Measurements from ENCODE around the gene SLC25A33. TPM values are rescaled to one million over a fixed set of nuclear protein-coding genes. Genes with fewer than 3 reads are reported as not detected.

Gene SLC25A33
- total RNA-seq, 1 experiment from 2014 or later, result 9.2 TPM

DNA sequence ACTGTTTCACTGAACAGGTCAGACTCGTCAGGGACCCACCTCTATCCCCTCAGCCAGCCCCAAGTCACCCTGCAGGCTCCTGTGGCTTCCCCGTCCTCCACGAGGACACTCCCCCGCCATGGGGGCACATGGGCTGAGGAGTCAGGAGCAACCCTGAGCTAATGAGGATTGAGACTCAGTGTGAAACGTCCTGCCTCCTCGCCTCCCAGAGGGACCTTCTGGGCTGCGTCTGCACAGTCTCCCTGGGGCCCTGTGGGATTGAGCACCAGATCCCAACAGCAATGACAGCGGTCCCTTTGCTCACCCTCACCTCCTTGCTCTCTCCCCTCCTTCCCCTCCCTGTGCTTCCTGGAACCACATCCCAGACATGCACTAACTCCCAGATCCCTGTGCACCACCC, 18.9 kb upstream of the SLC25A33 start:
- ChIA-PET CTCF (interaction anchor here (1.6 kb wide), 1 partner anchor 25 kb away, joined by 5 read pairs; no protein-coding TSS in a partner anchor), POLR2A (no interaction called here)

GRCh38 chr1:9529190-9529589, 10.1 kb upstream of the SLC25A33 start:
- no peak overlapping the region for H3K27ac Mint-ChIP-seq
- CTCF ChIA-PET, result interaction anchor here (1.1 kb wide), 1 partner anchor 39 kb away, joined by 4 read pairs; no protein-coding TSS in a partner anchor
- no peaks in the 10 kb centered on the region for H3K9me3 Mint-ChIP-seq
- POLR2A ChIA-PET, result no interaction called here
- ATAC-seq (no peak), DNase-seq (ENCODE audit: low spot score) (no peak)
- no peaks in the 10 kb centered on the region for H3K36me3 Mint-ChIP-seq
- H3K4me3 Mint-ChIP-seq, result no peak overlapping the region
- 0 out of 2 replicates have a peak, but pooled peaks cover 4% of the 10 kb centered on the region for H3K4me1 Mint-ChIP-seq
- no peaks in the 10 kb centered on the region; the same call in 1 of the 2 replicates for H3K27me3 Mint-ChIP-seq (ENCODE audit: low read depth)
- TF ChIP-seq ETV6 (CRISPR knock-in tag; IDR thresholded peaks at IDR 0.05) (no peak), AFF4 (CRISPR knock-in tag; IDR thresholded peaks at IDR 0.05; ENCODE audit: borderline replicate concordance) (no peak), ZNF423 (CRISPR knock-in tag; IDR thresholded peaks at IDR 0.05) (no peak), TCF7 (CRISPR knock-in tag; IDR thresholded peaks at IDR 0.05; ENCODE audit: low read depth) (no peak), NR1H2 (CRISPR knock-in tag; IDR thresholded peaks at IDR 0.05) (no peak), ZNF219 (CRISPR knock-in tag; IDR thresholded peaks at IDR 0.05; ENCODE audit: borderline replicate concordance) (no peak), TEAD1 (CRISPR knock-in tag; IDR thresholded peaks at IDR 0.05) (no peak), HMGA2 (CRISPR knock-in tag; IDR thresholded peaks at IDR 0.05) (no peak), KAT7 (CRISPR knock-in tag; IDR thresholded peaks at IDR 0.05; ENCODE audit: borderline replicate concordance) (no peak)

More for the DNA sequence above, 18.9 kb upstream of the SLC25A33 start:
- no peak for TF ChIP-seq CREB1 (CRISPR knock-in tag; IDR thresholded peaks at IDR 0.05)
- TF ChIP-seq, protein P1, sequence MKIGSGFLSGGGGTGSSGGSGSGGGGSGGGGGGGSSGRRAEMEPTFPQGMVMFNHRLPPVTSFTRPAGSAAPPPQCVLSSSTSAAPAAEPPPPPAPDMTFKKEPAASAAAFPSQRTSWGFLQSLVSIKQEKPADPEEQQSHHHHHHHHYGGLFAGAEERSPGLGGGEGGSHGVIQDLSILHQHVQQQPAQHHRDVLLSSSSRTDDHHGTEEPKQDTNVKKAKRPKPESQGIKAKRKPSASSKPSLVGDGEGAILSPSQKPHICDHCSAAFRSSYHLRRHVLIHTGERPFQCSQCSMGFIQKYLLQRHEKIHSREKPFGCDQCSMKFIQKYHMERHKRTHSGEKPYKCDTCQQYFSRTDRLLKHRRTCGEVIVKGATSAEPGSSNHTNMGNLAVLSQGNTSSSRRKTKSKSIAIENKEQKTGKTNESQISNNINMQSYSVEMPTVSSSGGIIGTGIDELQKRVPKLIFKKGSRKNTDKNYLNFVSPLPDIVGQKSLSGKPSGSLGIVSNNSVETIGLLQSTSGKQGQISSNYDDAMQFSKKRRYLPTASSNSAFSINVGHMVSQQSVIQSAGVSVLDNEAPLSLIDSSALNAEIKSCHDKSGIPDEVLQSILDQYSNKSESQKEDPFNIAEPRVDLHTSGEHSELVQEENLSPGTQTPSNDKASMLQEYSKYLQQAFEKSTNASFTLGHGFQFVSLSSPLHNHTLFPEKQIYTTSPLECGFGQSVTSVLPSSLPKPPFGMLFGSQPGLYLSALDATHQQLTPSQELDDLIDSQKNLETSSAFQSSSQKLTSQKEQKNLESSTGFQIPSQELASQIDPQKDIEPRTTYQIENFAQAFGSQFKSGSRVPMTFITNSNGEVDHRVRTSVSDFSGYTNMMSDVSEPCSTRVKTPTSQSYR (CRISPR knock-in tag; IDR thresholded peaks at IDR 0.05), result no peak
- TF ChIP-seq, protein P2, sequence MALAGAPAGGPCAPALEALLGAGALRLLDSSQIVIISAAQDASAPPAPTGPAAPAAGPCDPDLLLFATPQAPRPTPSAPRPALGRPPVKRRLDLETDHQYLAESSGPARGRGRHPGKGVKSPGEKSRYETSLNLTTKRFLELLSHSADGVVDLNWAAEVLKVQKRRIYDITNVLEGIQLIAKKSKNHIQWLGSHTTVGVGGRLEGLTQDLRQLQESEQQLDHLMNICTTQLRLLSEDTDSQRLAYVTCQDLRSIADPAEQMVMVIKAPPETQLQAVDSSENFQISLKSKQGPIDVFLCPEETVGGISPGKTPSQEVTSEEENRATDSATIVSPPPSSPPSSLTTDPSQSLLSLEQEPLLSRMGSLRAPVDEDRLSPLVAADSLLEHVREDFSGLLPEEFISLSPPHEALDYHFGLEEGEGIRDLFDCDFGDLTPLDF (CRISPR knock-in tag; IDR thresholded peaks at IDR 0.05), result no peak
- no peak for TF ChIP-seq IRF2 (CRISPR knock-in tag; IDR thresholded peaks at IDR 0.05; ENCODE audit: borderline replicate concordance, low read depth)
- TF ChIP-seq, protein P3, sequence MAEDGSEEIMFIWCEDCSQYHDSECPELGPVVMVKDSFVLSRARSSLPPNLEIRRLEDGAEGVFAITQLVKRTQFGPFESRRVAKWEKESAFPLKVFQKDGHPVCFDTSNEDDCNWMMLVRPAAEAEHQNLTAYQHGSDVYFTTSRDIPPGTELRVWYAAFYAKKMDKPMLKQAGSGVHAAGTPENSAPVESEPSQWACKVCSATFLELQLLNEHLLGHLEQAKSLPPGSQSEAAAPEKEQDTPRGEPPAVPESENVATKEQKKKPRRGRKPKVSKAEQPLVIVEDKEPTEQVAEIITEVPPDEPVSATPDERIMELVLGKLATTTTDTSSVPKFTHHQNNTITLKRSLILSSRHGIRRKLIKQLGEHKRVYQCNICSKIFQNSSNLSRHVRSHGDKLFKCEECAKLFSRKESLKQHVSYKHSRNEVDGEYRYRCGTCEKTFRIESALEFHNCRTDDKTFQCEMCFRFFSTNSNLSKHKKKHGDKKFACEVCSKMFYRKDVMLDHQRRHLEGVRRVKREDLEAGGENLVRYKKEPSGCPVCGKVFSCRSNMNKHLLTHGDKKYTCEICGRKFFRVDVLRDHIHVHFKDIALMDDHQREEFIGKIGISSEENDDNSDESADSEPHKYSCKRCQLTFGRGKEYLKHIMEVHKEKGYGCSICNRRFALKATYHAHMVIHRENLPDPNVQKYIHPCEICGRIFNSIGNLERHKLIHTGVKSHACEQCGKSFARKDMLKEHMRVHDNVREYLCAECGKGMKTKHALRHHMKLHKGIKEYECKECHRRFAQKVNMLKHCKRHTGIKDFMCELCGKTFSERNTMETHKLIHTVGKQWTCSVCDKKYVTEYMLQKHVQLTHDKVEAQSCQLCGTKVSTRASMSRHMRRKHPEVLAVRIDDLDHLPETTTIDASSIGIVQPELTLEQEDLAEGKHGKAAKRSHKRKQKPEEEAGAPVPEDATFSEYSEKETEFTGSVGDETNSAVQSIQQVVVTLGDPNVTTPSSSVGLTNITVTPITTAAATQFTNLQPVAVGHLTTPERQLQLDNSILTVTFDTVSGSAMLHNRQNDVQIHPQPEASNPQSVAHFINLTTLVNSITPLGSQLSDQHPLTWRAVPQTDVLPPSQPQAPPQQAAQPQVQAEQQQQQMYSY (CRISPR knock-in tag; IDR thresholded peaks at IDR 0.05), result no peak
- TF ChIP-seq ZNF425 (CRISPR knock-in tag; conservative IDR thresholded peaks at IDR 0.05), result no peak
- TF ChIP-seq OVOL2 (CRISPR knock-in tag; IDR thresholded peaks at IDR 0.05; ENCODE audit: borderline replicate concordance), result no peak
- no peak for TF ChIP-seq ZNF671 (CRISPR knock-in tag; IDR thresholded peaks at IDR 0.05)
- TF ChIP-seq TP53 (CRISPR knock-in tag; IDR thresholded peaks at IDR 0.05), result no peak
- peaks cover 6% of the 10 kb centered on the region for H3K4me1 Mint-ChIP-seq
- H3K36me3 Mint-ChIP-seq, result no peaks in the 10 kb centered on the region
- no peak overlapping the region for H3K27ac Mint-ChIP-seq
- no peak for DNase-seq (ENCODE audit: low spot score)
- H3K9me3 Mint-ChIP-seq, result no peaks in the 10 kb centered on the region
- no peak overlapping the region for H3K4me3 Mint-ChIP-seq
- ATAC-seq, result peak; percentile 44
- H3K27me3 Mint-ChIP-seq (ENCODE audit: low read depth), result no peaks in the 10 kb centered on the region

Data from WTC11 (cell line).